NCI-H226 (cell line): ENCODE measurements around the gene SMYD3.
"Not testable (repeated sequence)": the region's sequence is repeated elsewhere in the genome, so short reads cannot be mapped to it uniquely, and the experiment has no call there.

Experiments
- DNase-seq: peaks from one replicate; pipeline ENCODE4 v3.0.0-alpha.2; 2015

The SMYD3 gene

DNA sequence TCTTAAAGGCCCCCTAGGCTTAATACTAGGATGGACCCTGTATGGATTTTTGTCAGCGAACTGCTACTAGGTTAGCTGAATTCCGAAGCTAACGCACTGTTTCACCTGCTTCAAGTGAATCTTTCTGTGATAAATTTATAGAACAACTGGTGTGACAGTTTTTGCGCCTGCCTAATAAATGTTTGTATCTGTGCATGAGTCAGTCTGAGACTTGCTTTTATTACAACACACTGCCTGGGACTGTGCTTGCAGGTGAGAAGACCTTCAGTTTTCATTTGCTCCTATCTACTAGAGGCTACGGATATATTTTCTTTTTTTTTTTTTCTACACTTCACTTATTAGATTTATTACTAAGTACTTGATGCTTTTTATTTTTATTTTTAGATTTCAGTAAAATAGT is 420.9 kb downstream of the SMYD3 start:
- DNase-seq = no peak

DNA sequence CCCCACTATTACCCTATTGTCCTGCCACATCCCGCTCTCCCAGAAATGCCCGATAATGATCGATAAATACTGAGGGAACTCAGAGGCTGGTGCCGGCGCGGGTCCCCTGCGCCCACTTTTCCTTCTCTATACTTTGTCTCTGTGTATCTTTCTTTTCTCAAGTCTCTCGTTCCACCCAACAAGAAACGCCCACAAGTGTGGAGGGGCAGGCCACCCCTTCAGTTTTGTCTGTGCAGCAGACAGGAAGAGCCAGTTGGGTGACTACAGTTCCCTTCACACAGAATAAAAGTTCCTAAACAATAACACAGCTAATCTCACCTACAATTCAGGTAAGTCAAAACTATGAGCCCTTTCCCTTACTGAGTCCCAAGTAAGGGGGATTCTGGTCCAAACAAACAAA is 423.7 kb downstream of the SMYD3 start:
- no peak for DNase-seq

DNA sequence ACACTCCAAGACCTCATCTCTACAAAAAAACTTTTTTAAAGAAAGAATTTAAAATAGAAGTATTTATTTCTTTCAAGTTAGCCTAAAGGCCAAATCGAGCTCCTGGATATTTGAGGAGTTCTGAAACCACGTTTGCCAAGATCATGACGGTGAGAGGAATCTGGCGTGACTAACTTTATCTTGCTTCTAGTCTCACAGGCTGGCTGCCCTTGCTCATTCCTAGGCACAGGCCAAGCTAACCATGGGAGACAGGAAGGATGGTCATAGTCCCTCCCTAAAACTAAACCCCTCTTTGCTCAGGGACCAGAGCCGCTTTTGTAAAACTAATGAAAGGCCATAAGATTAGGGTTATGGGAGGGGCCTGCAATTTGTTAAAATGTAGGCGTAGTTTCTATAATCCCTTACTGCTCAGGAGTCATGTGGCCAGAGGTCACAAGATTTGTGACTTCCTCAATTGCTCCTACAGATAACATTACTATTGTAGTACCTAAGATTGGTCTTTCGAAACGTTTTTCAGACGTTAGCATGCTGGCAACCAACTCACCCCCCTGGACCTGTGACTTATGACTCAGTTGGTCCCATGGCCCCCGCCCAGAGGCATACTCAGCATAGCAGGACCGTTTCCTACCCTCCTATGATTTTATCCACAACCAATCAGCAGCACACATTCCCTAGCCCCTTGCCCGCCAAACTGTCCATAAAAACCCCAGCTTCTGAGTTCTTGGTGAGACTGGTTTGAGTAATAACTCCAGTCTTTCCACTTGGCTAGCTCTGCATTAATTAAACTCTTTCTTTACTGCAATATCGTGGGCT is 425.0 kb downstream of the SMYD3 start:
- DNase-seq = no peak

DNA sequence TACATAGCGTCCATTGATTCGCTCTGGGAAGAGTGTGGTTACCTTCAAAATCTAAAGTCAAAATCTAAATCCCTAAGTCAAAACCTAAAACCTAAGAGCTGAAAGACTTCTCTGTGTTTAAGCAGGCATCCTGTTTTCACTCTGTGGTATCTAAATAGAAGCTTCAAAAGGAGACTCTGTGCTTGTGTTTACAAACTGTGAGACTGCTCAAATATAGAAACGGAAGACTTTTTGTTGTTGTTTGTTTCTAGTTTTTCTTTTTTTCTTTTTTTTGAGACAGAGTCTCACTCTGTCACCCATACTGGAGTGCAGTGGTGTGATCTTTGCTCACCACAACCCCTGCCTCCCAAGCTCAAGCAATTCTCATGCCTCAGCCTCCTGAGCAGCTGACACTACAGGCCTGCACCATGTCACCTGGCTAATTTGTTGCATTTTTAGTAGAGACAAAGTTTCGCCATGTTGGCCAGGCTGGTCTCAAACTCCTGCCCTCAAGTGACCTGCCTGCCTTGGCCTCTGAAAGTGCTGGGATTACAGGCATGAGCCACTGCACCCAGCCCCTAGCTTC is 425.9 kb downstream of the SMYD3 start:
- no peak for DNase-seq

DNA sequence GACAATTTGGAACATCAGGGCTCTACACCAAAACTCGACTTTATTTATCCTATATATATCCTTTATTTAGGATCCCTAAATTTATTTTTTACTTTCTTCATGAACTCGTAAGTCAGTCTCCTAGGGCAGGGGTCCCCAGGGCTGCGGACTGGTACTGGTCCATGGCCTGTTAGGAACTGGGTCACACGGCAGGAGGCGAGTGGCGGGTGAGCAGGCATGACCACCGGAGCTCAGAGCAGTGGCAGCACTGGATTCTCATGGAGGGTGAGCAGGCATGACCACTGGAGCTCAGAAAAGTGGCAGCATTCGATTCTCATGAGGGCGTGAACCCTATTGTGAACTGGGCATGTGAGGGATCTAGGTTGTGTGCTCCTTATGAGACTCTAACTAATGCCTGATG is 427.0 kb downstream of the SMYD3 start:
- DNase-seq = no peak

DNA sequence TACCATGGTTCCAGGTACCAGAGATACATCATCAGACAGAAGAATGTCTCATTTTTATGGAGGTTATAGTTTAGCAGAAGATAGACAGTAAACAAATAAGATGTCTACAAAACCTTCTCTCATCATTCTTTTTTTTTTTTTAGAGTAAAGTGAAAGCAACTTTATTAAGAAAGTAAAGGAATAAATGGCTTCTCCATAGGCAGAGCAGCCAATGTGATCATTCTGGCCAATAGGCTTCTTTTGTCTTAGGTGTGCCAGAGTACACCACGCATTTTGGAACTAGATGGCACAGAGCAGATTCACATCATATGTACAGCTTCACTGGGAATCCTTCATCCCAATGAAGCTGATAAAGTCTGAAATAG is 428.2 kb downstream of the SMYD3 start:
- no peak for DNase-seq

DNA sequence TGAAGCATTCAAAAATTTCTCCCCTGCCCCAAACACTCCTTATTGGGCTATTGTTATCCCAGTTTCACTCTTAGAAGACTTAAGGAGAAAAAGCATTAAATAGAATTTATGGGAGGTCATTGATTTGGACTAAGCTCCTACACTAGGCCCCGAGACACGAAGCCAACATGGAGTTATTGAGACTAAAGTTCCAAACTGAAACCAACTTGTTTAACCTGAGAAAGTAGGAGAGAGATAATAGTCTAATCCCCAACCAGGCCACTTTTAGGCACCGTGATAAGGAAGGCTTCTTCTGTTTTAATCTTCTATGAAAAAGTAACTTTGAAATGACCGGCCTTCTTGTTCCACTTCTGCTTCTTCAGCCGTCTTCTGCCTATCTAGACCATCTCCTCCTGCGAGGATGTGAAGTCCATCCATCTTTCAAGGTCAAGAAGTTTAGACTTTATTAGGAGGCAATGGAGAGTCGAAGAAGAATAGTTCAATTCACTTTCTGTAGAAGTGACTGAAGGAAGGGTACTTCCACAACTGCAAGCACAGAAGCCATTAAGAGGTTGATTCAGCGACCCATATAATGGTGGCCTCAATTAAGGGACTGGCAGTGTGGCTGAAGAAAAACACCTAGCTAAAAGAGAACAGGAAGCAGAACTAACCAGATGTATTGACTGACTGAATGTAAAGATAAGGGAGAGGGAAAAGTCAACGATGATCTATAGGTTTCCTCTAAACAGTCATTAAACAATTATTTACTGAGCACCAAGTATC is 428.8 kb downstream of the SMYD3 start:
- DNase-seq = no peak

DNA sequence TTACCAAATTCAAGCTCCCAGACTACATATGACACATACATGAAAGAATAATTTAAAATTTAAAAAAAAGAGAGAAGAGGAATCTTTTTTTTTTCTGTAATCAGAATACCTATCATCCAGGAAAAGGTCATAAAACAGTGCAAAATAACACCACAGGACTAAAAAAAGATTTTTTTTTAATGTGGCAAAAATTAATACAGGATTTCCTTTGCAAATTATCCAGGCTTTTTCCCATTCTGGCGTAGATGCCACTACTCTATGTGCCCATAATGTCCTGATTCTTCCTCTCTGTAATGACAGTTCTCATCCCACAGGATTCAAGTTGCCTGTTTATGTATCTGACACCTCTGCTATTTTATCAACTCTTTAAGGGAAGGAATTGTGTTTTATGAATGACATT is 429.6 kb downstream of the SMYD3 start:
- no peak for DNase-seq

DNA sequence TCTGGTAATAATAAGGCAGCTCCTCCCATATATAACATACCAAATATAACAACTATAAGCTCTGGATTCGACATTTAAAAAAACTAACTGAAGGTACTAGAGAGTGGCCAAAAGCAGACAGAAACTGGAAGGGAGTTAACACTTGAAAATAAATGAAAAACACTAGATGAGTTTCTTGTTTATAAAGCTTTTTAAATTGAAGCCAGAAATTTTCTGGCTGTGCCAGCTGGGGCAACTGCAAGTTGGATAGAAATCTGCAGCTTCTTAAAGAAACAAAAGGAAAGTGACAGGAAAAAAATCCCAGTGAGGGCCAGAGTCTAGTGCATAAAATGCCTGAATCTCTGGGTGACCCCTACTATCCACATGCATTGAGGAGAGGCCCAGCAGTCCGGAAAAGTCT is 432.7 kb downstream of the SMYD3 start:
- DNase-seq = no peak

DNA sequence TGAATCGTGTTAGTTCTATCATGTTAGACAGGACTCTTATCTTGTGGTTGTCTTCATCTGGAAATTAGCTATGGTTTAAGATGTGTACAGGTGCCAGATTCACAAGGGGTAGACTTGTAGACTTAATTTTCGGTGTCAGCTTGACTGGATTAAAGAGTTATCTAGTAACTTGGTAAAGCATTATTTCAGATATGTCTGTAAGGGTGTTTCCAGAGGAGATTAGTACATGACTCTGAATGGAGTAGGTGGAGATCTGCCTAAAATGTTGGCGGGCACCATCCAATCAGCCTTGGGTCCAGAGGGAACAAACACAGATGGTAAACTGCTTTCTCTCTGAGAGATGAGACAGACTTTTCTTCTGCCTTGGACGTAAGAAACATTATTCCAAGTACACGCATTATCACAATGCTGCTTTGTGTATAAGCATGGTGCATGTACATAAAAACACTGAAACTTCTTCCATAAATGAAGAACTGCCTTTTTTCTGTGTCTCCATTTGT is 434.6 kb downstream of the SMYD3 start:
- DNase-seq = no peak

DNA sequence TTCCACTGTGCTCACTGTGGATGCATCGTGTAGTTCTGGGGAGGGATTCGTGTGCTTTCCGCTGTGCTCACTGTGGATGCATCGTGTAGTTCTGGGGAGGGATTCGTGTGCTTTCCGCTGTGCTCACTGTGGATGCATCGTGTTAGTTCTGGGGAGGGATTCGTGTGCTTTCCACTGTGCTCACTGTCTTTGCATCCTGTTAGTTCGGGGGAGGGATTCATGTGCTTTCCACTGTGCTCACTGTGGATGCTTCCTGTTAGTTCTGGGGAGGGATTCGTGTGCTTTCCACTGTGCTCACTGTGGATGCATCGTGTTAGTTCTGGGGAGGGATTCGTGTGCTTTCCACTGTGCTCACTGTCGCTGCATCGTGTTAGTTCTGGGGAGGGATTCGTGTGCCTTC is 435.1 kb downstream of the SMYD3 start:
- DNase-seq = not testable (repeated sequence)

DNA sequence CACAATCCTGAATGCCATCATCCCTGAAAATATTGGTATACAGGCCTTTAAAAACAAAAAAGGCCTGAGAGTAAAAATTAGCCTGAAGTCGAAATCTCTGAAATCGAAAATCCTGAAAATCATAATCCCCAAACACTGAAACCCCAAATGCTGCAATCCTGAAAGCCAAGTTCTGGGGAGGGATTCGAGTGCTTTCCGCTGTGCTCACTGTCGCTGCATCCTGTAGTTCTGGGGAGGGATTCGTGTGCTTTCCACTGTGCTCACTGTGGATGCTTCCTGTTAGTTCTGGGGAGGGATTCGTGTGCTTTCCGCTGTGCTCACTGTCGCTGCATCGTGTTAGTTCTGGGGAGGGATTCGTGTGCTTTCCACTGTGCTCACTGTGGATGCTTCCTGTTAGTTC is 435.5 kb downstream of the SMYD3 start:
- not testable (repeated sequence) for DNase-seq

DNA sequence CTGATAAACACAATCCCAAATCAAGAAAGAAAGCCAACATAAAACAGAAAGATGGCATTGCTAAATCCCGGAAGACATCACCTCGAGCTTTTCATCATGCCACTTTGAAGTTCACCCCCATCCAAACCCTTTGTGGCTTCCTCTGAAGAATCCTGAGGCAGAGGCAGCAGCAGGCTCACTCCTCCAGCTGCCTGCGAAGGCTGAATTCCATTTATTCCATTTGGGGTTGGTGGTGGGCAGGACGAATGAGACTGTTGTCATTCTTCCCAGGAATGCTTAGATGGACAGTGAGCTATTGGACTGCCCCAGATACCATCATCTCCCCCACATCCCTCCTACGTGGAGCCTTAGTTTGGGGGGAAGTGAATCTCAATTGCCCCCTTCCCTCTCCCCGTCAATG is 437.5 kb downstream of the SMYD3 start:
- DNase-seq = no peak

DNA sequence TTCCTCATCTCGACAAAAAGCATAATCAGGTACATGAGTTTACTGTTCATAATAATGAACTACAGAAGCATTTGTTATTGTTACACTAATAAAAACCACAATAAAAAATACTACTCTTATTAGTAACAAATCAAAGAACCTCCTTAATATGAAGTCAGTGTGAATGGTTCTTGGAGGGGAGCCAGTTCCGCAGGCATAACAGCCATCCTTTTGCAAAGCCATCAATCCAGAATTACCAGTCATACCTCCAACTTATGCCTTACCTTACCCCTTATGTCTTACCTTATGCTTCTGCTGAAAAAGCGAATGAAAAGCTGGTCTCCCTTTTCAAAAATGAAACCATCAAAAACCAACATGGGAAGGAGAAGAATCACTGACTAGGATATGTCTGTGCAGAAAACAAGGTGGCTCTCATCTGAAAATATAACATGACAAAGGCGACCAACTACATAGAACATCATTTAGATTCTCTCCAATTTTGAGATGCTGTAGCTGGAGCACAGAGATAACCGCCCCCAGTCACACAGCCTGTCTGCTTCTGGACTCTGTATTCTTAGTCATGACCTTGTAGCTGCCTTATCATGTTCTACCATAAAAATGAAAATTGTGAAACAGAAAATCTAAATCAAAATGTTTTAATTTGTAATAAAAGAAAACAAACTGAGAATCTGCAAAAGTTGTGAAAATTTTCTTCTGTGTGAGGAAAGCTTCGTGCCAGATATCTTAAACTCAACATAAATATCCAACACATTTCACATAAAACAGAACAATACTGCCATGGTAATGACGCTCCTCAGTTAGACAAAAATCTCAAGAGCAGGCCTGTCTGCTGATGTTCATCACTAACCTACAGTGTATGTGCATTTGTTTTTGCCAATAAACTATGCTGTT is 438.2 kb downstream of the SMYD3 start:
- DNase-seq = no peak

DNA sequence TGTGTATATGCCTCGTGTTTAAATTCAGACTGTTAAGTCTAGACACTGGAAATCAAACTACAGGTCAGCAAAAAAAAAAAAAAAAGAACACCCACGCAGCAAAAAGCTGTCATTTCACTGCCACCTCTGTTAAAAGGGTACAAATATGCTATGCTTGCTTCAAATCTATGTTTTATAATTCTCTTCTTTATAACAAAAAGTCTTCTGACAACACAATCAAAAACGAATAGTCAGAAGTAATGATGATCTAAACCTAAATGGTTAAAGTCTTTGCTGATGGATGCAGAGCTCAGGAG is 438.9 kb downstream of the SMYD3 start:
- no peak for DNase-seq

DNA sequence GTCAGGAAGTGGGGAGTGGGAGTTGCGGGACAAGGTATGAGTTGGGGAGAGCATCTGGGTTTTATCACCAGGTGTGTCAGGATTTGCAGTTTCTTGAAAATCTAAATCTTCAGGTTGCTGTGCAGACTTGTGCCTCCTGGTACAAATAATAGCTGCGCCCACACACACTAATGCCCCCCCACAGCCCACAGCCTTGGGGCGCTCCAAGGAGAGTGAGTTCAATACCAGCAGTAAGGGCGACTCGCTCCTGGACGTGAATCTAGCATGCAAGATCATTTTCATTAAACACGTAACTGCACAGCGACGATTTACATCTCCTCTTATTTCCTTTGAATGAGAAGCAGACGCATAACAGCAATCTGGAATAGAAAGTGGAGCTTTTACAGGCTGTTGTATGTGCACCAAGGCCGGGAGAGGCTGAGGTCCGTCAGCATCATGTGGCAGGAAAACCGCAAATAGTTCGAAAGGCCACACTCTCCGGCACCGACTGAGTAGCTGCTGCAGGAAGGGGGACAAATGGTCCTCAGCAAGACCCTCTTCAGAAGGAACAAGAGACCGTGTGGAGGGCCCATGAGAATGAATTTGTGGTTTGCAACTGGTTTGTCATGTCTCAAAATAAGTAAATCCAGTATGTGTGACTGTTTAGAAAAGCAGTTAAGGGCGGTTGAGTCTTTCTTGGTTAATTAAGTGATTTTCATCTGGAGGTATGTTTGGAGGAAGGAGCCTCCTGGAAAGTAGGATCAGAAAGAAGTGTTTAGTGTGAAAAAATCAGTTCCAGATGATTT is 439.5 kb downstream of the SMYD3 start:
- no peak for DNase-seq

DNA sequence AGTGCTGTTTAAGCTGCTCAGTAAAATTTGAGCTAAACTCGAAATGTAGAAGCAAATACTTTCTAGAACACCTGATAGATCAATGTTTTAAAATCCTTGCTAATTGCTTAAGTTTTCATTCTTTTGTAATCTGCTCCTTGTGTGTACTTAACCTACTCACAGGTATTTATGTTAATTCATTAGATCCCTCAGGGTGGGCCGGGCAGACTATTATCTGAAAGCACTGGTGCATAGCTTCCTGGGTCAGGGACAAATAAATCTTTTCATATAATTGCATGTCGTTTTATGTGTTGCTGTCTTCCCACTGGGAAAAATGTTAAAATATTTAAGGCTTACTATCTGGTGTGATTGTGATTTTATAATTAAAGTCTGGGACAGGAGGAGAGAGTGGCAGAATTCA is 440.5 kb downstream of the SMYD3 start:
- DNase-seq = no peak

DNA sequence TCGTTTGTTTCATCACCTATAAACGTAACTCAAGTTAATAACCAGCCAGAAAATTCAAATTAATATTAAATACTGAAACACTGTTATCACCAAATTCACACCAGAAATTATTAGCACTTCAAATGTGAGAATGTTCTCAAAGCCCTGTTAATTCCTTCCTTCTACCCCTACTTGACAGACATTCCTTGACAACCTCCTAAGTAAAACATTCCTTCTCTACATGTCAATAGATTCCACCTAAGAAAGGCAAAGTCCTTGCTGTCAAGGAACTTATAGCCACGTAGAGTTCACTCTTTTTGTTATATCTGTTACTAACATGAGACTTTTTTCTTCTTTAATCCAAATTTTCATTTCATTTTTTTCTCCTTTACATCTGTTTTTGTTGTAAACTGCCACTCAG is 441.5 kb downstream of the SMYD3 start:
- DNase-seq = no peak

DNA sequence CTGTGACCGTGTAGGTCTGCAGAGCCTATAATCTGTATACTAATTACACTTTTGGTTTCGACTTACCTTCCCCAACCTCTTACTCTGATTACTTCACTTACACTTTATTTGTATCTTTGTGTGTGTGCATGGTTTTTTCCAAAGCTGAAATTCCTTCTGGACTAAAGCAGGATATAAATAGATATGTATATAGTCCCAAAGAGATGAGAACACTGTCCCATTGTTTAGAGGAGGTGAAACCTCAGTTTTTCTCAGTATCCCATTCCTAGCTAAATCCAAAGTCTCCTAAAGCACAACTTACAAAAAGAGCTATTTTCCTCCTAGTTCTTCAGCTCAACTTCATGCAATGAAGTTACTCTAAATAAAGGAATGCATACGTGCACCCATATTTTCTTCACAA is 442.2 kb downstream of the SMYD3 start:
- no peak for DNase-seq

DNA sequence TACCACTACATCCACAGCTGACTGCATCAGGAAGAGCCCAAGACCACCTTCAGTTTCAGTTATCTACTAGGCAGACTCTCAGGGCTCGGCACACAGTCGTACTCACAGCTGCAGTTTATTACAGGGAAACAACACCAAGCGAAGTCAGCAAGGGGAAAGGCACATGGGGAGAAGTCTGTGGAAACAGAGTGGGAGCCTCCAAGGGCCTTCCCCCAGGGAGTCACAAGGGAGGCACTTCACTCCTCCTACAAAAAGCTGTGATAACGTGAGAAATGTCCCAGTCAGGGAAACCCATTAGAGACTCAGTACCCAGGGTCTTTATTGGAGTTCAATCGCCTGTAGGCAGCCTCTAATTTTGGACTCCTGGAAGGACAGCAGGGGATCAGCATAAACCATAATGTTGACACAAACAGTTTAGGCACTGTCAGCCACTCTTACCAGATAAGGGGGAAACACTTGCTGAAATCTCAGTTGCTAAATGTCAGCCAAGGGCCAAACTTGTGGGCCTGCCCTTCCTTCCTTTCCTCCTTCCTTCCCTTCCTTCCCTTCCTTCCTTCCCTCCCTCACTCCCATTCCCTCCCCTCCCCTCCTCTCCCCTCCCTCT is 444.0 kb downstream of the SMYD3 start:
- DNase-seq = no peak

DNA sequence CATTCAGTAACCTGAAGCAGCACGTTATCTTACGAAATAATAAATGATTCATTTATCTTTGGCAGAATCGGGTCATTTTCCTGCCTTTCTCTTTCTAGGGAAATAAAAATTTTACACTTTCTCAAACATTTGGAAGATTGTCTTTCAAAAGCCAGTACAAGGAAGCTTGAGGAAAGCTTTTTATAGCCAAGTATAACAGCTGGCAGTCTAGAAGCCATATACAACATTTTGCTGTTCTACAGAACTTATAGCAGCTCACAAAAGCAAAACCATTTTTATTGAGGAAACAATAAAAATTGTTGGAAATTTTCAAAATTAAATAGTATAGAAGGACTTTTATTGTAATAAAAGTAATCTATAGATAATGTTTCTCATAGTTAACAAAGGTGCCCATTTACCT is 448.6 kb downstream of the SMYD3 start:
- no peak for DNase-seq

DNA sequence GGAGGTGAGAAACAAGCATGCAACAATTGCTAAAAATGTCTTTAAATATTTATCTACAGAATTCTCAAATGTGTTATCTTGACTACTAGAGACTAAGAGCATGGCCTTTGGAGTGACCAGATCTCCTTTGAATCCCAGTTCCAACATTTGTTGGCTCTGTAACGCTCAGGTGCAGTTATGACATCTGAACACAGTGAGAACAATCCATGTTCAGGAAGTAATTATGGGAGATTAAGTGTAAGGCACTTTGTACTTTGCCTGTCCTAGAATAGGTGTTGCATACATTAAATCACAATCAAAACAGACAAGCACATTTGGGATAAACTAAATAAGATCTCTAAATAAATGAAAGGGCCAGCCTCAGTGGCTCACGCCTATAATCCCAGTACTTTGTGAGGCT is 454.5 kb downstream of the SMYD3 start:
- no peak for DNase-seq
